VCaP (cell line): ENCODE results near the gene CEP70.
A peak's percentile ranks its signal among the peaks of the same experiment; 100 is the strongest.

Experiments
- H3K27ac ChIP-seq: fragments of 450-650 bp; 2 replicates; pipeline ENCODE4 v1.5.1; 2017
- CTCF ChIP-seq: fragments of 450-650 bp; conservative IDR thresholded peaks from 2 replicates; pipeline ENCODE4 v1.5.1; 2017; ENCODE audit warnings: mild to moderate bottlenecking, moderate library complexity

The CEP70 gene

GRCh38 chr3:138594150-138594934, at the start of gene CEP70:
Gene CEP70 (minus strand): TSS chr3:138594260. CDS start chr3:138572927, 21,333 bp downstream.
- H3K27ac ChIP-seq = peak within 1 kb of the TSS; percentile 84
- peak; percentile 85 for TF ChIP-seq CTCF

GRCh38 chr3:138642927-138643253, 48.8 kb upstream of the CEP70 start:
- no peak overlapping the region for H3K27ac ChIP-seq
- no peak for TF ChIP-seq CTCF

- H3K27ac ChIP-seq = no peak overlapping the region
- no peak for TF ChIP-seq CTCF
Measured at GRCh38 chr3:138642226-138642926, 48.3 kb upstream of the CEP70 start.

- TF ChIP-seq CTCF = no peak
- H3K27ac ChIP-seq = no peak overlapping the region
Measured at GRCh38 chr3:138640537-138640936, 46.5 kb upstream of the CEP70 start.

GRCh38 chr3:138638641-138639040, 44.6 kb upstream of the CEP70 start:
- no peak for TF ChIP-seq CTCF
- H3K27ac ChIP-seq = no peak overlapping the region

- TF ChIP-seq CTCF = no peak
- no peak overlapping the region for H3K27ac ChIP-seq
Measured at GRCh38 chr3:138629526-138629925, 35.5 kb upstream of the CEP70 start.

- no peak for TF ChIP-seq CTCF
- no peak overlapping the region for H3K27ac ChIP-seq
Measured at GRCh38 chr3:138625707-138626365, 31.8 kb upstream of the CEP70 start.
